Endometrial microvascular endothelial cells (primary cell): ENCODE data around the gene CYCS. TPM values are rescaled to one million over a fixed set of nuclear protein-coding genes. Genes with fewer than 3 reads are reported as not detected.
"Not testable (repeated sequence)": the region's sequence is repeated elsewhere in the genome, so short reads cannot be mapped to it uniquely, and the experiment has no call there.

ENCODE experiments used
- in situ Hi-C: cut with HindIII; loops from 2 replicates; pipeline ENCODE4 v1.10.0; 2017; ENCODE audit warnings: low sequenced_read_pairs, low pct_unique_long_range_greater_than_20kb; ENCODE audit errors: inconsistent ontology term
- total RNA-seq: library from RNA; depleted of rRNA; stranded (reverse); fragments of >200 nt; gene quantifications from one replicate; pipeline ENCODE4 v1.2.3, GENCODE V29; 2015; ENCODE audit errors: inconsistent ontology term

Gene CYCS
- 89.0 TPM for total RNA-seq

DNA sequence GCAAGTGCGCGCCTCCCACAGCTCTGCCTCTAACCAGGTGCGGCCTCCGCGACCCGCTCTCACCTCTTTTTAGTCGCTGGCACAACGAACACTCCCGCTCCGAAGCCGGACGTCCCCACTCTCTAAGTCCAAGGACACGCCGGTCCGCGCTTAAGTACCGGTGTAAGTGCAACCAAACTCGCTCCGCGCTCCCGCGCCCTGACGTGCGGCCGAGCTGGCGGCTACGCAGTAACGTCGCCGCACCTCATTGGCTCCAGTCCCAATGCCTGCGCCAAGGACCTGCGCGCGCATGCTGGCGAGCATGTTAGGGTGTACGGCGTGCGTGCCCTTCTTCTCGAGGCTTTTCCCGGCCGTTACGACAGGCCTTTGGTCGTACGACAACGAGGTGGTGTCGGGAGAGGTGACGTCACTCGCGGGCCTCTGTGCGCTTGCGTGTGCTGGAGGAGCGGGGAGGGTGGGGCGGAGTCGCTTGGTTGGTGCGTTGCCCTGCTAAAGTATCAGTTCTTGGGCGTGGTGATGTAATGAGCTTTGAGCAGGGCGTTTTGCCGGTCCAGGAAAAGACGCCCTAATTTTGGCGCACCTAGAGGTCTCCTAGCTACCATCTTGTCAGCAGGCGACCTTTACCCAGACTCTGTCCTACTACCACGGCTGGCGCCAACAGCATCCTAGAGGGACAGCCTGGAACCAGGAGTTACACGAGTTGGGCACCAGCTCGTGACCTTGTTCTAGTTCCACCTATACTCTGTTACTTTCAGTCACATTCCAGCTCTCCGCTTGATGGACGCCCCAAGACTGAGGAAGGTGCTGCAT is at the start of gene CYCS:
Gene CYCS, minus strand, starts transcription at position 124 of the 810 bp plus-strand sequence. CDS start 1,141 bp downstream, outside the sequence.
- in situ Hi-C loops, result no loop called here

DNA sequence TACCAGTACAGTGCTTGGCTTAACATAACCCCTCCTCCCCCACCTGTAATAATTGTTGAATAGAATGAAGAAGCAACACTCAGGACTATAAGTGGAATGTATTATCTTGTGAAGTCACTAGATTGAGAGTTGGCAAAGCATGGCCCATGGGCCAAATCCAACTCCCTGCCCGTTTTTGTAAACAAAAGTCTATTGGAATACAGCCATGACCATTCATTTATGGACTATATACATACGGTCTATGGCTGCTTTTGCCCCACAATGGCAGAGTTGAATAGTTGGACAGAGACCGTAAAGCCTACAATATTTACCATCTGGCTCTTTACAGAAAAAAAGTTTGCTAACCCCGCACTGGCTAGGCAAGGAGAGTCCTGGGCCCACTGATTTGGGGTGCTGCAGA is 48.1 kb upstream of the CYCS start:
- in situ Hi-C loops, result no loop called here

DNA sequence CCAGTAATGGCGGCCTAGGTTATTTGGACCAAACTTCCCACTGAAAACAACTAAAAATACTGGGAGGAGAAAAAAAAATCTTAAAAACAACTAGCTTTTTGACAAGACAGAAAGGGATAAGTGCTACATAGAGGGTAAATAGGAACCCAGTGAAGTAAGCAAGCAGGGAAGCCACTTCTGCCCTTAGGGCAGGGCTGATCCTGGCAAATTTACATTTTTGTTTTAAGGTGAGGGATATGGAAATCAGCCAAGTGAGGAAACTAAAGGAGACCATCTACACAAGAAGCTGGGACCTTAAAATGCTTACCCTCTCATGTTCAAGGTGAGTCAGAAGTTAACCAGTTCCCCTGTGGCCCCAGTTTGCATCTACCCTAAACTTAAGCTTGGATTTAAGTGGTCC is 46.5 kb upstream of the CYCS start:
- in situ Hi-C loops, result no loop called here

DNA sequence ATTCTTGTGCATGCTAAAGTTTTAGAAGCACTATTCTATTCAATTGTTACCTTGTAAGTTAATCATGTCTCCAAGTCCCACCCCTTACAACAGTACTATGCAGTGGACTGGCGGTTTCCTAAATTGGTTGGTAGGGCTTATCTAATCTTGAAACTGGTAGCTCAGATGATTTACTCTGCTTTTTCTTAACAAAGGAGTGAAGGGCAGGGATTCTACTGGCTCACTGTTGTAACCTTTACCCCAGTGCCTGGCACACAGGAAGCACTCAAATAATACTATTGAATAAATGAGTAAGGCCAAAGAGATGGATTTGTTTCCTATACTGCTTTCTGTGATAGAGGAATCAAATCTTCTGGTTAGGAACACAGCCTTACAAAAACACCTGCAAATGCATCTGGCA is 46.0 kb upstream of the CYCS start:
- in situ Hi-C loops, result no loop called here

DNA sequence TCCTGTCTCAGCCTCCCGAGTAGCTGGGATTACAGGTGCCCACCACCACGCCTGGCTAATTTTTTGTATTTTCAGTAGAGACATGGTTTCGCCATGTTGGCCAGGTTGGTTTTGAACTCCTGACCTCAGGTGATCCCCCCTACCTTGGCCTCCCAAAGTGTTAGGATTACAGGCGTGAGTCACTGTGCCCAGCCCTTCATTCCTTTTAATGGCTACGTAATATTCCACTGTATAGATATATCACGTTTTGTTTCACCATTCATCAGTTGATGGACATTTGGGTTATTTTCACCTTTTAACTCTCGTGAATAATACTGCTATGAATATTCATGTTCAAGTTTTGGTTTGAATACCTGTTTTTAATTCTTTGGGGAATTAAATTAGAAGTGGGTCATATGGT is 44.6 kb upstream of the CYCS start:
- in situ Hi-C loops, result no loop called here

DNA sequence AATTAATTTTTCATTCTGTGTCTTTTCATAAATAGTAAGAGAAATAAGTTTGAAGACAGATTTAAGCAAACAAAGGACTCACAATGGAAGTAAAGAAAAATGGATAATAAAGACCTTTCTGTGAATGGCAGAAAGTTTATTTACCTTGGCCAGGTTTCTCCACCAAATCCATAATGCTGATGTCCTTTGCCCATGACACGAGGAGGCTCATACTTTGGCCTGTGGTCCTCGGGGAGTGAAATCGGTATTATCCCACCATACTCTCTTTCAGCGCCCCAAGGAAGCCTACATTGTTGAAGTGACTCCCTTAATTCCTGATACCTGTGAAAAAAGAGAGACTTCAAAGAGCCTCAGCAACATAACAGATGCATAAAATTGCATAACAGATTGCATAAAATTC is 43.1 kb upstream of the CYCS start:
- in situ Hi-C loops, result no loop called here

DNA sequence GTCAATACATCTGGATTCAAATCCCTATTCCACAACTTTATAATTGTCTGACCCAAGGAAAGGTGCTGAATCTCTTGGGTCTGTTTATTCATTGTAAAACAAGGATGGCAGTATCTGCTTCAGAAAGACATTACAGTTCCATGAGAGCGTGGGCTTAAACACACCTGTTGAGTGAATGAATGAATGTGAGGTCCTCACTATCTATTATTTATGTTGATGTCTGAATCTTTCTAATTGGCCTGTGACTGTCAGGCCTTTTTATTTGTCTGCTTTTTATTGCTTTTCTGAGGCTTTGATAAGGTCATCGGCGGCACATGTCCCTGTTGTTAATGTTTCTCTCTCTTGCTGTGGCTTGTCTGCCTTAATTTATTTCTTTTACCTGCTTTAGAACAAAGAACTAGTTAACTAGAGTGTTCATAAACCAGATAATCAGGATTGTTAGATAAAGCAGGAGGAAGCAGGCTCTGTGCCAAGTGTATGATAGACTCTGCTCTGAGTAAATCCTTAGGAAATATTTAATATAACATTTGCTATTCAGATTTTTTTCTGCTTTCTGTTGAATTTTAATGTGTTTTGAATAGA is 42.3 kb upstream of the CYCS start:
- in situ Hi-C loops, result no loop called here

DNA sequence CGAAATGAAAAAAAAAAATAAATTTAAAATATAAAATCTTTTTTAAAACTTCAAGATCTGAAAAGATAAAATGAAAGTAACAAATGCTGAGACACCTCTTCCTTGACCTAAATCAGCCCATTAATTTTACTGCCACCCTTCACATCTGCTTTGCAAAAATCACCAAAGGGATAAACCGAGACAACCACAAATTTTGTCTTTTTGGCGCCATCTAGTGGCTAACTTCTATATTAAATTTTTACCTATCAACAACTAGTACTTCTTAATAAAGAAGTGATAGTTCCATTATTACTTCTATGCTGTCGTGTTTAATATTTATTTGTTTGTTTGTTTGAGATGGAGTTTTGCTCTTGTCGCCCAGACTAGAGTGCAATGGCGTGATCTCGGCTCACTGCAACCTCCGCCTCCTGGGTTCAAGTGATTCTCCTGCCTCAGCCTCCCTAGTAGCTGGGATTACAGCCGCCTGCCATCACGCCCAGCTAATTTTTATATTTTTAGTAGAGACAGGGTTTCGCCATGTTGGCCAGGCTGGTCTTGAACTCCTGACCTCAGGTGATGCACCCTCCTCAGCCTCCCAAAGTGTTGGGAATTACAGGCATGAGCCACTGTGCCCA is 35.0 kb upstream of the CYCS start:
- in situ Hi-C loops, result not testable (repeated sequence)

DNA sequence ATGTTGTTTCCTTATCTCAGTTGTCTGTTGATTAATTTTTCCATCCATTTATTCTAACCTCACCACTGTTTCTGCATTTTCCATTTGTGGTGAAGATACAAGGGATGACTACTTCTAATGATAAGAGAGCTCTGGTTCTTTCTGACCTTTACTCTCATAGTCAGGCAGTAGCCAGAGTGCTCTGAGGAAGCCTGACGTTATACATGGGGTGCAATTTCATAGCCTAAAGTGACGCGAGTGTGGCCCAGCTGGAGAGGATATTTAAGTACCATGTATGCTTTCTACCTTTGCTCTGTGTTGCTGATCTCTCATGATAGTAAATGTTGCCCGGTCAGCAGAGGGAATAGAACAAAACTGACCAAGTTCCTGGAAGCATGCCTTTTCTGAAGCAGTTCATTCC is 33.9 kb upstream of the CYCS start:
- in situ Hi-C loops, result no loop called here

DNA sequence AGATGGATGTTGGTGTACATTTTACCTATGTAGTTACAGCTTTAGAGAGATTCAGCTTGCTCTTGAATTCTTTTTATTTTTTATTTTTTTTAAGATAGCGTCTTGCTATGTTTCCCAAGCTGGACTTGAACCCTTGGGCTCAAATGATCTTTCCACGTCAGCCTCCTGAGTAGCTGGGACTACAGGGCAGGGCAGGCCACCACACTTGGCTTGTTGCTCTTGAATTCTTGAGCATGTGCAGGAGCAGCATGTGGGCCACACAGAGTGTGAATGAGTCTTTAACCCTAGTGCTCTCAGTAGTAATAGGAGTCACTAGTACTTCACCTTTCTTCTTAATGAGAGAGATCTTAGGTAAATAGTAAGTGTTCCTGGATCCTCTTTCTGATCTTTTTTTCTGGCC is 26.7 kb upstream of the CYCS start:
- in situ Hi-C loops, result no loop called here

DNA sequence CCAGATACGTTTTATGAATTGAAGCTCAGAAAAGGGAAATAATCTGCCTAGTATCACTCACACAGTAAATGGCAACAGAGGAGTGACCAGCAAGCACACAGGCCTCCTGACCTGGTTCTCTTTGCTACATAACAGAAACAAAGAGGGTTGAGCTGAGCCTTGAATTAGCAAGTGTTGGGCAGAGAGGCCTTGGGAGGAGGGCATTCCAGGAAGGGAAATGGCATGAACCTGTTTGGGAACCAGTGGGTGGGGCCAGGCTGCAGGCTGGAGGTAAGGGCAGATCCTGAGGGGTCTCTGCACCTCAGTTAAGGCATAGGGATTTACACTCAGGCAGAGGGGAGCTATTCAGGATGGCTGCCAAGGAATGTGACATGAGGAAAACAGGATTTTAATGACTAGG is 24.8 kb upstream of the CYCS start:
- in situ Hi-C loops, result no loop called here

DNA sequence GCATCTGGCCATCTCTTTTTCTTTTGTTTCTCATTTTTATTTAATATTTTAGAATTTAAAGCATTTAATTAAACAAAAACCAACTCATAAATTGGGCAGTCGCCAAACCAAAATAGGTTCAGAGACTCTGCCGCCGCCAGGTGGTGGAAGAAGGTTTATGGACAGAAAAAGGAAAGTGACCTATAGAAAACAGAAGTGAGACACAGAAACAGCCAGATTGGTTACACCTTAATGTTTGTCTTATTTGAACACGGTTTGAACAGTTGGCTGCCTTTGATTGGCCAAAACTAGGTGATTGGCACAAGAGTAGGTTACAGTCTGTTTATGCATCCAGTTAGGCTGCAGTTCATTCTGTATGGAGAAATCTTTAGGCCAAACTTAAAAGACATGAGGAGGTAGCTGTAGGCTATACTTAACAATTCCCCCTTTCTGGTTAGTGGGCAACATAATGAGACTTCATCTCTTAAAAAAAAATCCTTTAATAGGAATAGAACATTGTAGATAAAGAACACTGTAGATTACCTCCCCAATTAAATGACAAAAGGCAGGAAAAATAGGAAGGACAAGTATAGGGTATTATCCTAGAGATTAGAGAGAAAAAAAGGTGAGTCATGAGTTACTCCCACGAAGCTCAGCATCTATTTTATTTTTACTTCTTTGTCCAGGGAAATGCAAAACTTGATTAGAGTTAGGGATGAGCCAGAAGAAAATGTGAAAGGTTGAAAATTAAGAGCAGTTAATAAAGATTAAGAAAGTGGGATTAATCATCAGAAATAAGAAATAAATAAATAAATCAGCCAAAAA is 23.9 kb upstream of the CYCS start:
- in situ Hi-C loops, result no loop called here

DNA sequence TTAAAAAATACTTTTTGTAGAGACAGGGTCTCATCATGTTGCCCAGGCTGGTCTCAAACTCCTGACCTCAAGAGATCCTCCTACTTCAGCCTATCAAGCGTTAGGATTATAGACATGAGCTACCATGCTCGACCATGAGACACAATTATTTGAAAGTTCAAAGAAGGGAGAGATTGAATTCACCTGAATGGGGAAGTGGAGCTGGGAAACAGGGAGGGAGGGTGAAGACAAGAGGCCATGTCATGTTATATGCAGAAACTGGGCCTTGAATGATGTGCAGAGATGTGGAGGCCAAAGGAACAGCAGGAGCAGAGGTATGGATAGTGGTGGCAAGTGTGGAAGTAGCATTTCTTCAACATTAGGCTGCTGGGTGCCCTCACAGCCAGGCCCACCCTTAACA is 18.7 kb upstream of the CYCS start:
- in situ Hi-C loops, result no loop called here

DNA sequence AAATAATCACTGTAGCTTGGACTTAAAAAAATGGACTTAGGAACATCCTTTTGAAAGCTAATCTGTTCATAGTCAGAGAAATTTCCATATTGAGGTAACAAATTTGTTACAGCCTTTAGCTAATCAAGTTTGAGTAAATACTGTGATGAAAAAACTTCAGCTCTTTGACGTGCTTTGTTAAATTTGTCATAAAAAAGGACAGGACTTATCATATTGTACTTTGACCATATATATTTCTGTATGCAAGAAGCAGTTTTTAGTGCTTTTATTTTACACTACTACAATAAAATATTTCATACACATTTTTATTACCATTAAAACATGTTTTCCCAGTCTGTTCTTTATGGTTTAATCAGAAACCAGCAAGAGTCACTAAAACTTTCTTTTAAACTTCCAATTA is 14.5 kb upstream of the CYCS start:
- in situ Hi-C loops, result no loop called here

DNA sequence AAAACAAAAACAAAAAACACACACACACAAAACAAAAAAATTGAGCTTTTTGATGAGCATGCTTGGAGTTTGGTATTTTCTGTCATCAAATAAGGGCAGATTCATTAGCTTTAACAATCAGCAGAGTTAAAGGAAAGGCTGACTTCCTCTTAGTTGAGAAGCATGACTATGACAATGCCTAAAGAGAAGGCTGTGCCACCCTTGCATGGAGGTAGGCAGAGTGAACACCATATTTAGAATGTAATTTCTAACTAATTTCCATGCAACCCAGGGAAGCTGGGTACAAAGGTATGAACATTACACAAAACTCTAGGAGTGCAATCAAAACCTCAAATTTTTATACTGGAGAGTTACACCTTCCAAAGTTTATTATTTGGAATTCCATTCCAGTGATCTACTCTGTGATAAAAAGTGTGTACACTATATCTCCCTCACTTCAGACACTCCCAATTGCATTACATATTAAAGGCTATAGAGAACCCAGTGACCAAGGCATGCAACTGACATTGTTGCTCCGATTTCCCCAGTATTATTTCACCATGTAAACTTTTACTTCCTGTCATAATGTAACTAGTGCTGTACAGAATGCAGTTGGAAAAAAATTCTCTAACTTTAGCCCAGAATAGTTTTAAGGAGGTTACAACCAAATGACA is 9.4 kb upstream of the CYCS start:
- in situ Hi-C loops, result no loop called here

DNA sequence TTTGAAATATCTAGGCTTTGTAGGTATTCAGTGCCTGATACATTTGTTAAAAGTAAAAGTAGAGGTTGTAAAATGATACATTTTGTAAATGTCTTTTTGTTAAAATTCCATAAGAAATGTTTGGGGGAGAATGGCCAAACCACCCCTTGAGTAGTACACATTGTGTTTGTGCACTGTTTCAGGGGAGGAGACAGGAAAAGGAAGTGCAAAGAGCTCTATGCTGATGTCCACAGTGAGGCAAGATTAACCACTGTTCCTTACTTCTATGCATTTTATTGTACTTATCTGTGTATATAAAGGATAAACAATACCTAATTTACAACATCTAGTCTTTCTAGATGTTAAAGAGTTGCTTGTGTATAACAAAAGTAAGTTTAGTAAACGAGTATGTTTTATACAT is 7.4 kb upstream of the CYCS start:
- in situ Hi-C loops, result no loop called here

DNA sequence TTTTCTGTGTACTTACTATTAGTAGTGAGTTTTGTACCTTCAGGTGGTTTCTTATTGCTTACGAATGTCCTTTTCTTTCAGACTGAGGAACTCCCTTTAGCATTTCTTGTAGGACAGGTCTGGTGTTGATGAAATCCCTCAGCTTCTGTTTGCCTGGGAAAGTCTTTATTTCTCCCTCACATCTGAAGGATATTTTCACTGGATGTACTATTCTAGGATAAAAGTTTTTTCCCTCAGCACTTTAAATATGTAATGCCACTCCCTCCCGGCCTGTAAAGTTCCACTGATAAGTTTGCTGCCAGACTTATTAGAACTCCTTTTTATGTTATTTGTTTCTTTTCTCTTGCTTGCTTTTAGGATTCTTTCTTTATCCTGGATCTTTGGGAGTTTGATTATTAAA is 1.7 kb upstream of the CYCS start:
- in situ Hi-C loops, result no loop called here

DNA sequence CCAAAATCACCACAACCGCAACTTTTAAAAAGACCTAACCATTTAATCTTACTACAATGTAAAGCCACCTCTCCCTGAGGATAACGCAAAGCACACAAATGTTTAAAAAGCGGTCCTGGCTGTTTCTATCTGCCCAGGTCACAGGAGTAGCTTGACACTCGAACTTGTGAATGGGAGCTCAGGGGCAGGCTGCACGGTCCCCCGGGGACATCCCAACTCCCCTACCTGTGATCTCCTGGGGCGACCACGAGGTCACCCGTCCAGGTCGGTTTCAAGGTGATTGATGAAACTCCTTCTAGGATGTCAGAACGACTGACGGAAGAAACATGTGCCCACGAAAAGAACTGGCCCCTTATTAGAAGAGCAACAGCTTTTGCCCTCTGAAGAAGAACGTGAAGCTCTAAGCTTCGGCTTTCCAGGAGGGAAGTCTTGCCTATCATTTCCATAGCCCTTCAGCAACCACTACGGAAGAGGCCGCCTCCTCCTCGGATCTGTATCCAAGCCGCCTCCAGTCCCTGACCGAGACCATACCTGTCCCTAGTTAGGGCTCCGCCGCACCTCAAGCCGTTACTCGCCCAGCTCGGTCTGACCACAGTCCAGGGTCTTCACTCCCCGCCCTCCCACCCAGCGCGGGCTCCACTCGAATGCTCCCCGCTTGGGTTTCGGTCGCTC is 459 bp downstream of the CYCS start:
- in situ Hi-C loops, result no loop called here

DNA sequence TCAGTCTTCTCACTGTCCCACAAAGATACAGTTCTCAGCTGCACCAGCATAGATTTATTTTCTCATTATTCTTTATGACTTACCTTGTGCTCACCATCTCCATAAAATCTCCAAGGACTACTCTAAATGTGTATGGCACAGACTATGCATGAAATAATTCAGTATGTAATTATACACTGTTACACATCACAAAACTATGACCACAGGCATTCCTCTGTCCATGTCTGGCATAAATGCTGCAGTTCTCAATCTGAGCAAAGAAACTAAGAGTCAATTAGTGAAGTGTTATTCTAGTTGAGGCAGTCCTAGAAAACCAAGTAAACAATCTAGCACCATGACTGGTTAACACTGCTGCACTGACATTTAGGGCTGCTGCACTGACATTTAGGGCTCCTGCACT is 2.7 kb downstream of the CYCS start:
- in situ Hi-C loops, result no loop called here
